Adrenal gland (tissue), 5 donors: ENCODE data around the gene COX10.

ENCODE experiments used
- POLR2A ChIP-seq, 2 donors: fragments of 450-650 bp; IDR thresholded peaks; one replicate each; pipeline ENCODE4 v1.6.1; 2017; ENCODE audit warnings: antibody characterized with exemption in 2 of 2, mild to moderate bottlenecking in 2 of 2, moderate library complexity in 1 of 2
- TF ChIP-seq, protein P1 (sequence below), 6 experiments: fragments of 450-650 bp in 4 of 6; fragments of 200-600 bp in 2 of 6; sonication (generic) in 1 of 6; IDR thresholded peaks; 1 replicate in 5 of 6; 2 replicates in 1 of 6; pipeline versions ENCODE4 v1.5.1 to v1.8.0; 2016 to 2021; ENCODE audit warnings: antibody characterized with exemption in 6 of 6, mild to moderate bottlenecking in 2 of 6, moderate library complexity in 1 of 6
- donor health status: DM: no; HTN: no; CAD: no.

DNA sequence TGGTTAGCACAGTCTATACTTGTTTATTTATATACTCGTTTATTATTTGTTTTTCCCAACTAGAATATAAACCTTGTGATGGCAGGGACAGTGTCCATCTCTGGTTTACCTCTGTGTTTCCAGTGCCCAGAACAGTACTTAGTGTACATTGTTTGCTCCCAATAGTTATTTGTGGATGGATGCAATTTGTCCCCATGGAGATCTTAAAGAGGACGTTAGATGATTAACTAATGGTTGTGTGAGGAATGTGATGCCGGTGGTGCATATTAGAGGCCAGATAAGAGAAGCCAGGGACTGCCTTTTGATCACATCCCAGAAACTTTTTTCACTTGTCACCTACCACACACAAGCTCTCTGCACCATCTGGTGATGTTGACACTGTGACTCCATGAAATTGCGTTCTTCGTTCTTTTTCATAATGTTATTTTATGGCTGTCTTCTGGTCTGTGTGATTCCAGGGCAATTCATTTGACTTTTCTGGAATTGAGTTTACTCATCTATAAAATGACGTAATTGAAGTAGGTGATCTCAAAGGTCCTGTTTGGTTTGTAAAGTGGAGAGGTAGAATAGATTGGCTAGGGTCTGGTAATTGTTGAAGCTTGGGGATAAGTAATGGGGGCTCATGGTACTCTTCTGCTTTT lies 1.2 kb downstream of the COX10 start:
- TF ChIP-seq, protein P1, sequence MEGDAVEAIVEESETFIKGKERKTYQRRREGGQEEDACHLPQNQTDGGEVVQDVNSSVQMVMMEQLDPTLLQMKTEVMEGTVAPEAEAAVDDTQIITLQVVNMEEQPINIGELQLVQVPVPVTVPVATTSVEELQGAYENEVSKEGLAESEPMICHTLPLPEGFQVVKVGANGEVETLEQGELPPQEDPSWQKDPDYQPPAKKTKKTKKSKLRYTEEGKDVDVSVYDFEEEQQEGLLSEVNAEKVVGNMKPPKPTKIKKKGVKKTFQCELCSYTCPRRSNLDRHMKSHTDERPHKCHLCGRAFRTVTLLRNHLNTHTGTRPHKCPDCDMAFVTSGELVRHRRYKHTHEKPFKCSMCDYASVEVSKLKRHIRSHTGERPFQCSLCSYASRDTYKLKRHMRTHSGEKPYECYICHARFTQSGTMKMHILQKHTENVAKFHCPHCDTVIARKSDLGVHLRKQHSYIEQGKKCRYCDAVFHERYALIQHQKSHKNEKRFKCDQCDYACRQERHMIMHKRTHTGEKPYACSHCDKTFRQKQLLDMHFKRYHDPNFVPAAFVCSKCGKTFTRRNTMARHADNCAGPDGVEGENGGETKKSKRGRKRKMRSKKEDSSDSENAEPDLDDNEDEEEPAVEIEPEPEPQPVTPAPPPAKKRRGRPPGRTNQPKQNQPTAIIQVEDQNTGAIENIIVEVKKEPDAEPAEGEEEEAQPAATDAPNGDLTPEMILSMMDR (IDR thresholded peaks at IDR 0.05): no peak
- no peak for TF ChIP-seq POLR2A (IDR thresholded peaks at IDR 0.05)
